GM12891 (cell line): ENCODE measurements around the gene MFNG.

ENCODE experiments used
- DNase-seq: peaks from one replicate; pipeline ENCODE4 v3.0.0; 2011; ENCODE audit warnings: low spot score; ENCODE audit not compliant: insufficient read length
- FAIRE-seq: peaks from 2 replicates; lab custom pipeline; 2011; peaks lifted over from hg19 to GRCh38; lab: Jason Lieb, UNC
- PAX5 ChIP-seq: IDR thresholded peaks from 2 replicates; pipeline ENCODE4 v1.6.1; 2011; ENCODE audit warnings: low read length, moderate library complexity, mild to moderate bottlenecking; ENCODE audit not compliant: insufficient read depth, severe bottlenecking
- POLR2A ChIP-seq: IDR thresholded peaks from 2 replicates; pipeline ENCODE4 v1.6.1; 2011; ENCODE audit warnings: low read depth, low read length, control low read depth
- POLR2AphosphoS5 ChIP-seq: IDR thresholded peaks from 2 replicates; pipeline ENCODE4 v1.6.1; 2011; ENCODE audit warnings: low read depth, low read length, control low read depth
- POU2F2 ChIP-seq: IDR thresholded peaks from 2 replicates; pipeline ENCODE4 v1.6.1; 2011; ENCODE audit warnings: low read depth, mild to moderate bottlenecking, control low read depth, low read length, moderate library complexity
- SPI1 ChIP-seq: IDR thresholded peaks from 2 replicates; pipeline ENCODE4 v1.6.1; 2011; ENCODE audit warnings: low read depth, low read length, control low read depth
- TAF1 ChIP-seq: IDR thresholded peaks from 2 replicates; pipeline ENCODE4 v1.6.1; 2011; ENCODE audit warnings: low read depth, low read length, control low read depth

Gene MFNG

GRCh38 chr22:37439347-37439746 is 46.8 kb downstream of the MFNG start:
- FAIRE-seq (no peak), DNase-seq (no peak)
- TF ChIP-seq SPI1 (no peak), PAX5 (no peak), POLR2AphosphoS5 (no peak), POLR2A (no peak), TAF1 (no peak), POU2F2 (no peak)

DNA sequence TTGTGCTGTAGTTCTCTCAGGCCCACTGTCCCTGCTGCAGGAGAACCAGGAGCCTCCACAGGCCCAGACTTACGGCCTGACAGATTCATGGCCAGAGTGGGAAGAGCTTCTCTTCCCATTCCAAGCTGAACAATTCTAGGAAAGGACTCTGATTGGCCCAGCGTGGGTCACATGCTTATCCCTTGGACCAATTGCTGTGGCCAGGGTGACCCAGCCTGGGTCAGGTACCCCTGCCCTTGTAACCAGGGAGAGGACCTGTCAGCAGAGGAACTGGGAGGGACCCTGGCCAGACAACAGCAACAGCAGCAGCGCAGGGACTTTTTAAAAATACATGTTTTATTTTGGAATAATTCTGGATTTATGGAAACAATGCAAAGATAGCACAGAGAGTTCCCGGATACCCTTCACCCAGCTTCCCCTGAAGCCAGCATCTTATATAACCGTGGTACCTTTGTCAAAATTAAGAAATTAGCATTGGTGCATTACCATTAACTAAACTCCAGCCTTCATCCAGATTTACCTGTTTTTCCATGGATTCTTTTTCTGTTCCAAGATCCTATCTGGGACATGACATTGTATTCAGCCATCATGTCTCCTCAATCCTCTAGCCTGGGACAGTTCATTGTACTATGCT is 50.1 kb downstream of the MFNG start:
- TF ChIP-seq POU2F2 = no peak
- no peak for TF ChIP-seq POLR2A
- no peak for TF ChIP-seq TAF1
- no peak for TF ChIP-seq SPI1
- no peak for TF ChIP-seq POLR2AphosphoS5
- TF ChIP-seq PAX5 = no peak
- no peak for FAIRE-seq

GRCh38 chr22:37433786-37434185 is 52.4 kb downstream of the MFNG start:
- DNase-seq = no peak
- no peak for FAIRE-seq
- no peak for TF ChIP-seq PAX5
- TF ChIP-seq POLR2AphosphoS5 = no peak
- TF ChIP-seq SPI1 = no peak
- TF ChIP-seq POLR2A = no peak
- TF ChIP-seq POU2F2 = no peak
- TF ChIP-seq TAF1 = no peak

More for the DNA sequence above, 50.1 kb downstream of the MFNG start:
- DNase-seq = no peak

DNA sequence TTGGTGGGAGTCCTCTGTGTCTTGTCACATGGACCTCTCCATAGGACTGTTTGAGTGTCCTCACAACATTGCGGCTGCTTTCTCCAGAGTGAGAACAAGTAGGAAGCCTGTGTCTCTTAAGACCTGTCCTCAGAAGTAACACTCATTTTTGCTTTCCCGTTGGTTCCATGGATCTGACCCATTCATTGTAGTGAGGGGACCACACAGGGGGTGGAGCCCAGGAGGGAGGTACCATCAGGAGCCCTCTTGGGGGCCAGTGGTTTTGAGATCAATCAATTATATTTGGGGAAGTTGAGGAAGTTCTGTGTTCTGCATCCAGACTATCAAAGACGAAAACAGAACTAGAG is 53.5 kb downstream of the MFNG start:
- TF ChIP-seq POLR2AphosphoS5 = no peak
- TF ChIP-seq POLR2A = no peak
- no peak for TF ChIP-seq SPI1
- TF ChIP-seq TAF1 = no peak
- TF ChIP-seq PAX5 = no peak
- no peak for TF ChIP-seq POU2F2
- no peak for FAIRE-seq
- DNase-seq = no peak

DNA sequence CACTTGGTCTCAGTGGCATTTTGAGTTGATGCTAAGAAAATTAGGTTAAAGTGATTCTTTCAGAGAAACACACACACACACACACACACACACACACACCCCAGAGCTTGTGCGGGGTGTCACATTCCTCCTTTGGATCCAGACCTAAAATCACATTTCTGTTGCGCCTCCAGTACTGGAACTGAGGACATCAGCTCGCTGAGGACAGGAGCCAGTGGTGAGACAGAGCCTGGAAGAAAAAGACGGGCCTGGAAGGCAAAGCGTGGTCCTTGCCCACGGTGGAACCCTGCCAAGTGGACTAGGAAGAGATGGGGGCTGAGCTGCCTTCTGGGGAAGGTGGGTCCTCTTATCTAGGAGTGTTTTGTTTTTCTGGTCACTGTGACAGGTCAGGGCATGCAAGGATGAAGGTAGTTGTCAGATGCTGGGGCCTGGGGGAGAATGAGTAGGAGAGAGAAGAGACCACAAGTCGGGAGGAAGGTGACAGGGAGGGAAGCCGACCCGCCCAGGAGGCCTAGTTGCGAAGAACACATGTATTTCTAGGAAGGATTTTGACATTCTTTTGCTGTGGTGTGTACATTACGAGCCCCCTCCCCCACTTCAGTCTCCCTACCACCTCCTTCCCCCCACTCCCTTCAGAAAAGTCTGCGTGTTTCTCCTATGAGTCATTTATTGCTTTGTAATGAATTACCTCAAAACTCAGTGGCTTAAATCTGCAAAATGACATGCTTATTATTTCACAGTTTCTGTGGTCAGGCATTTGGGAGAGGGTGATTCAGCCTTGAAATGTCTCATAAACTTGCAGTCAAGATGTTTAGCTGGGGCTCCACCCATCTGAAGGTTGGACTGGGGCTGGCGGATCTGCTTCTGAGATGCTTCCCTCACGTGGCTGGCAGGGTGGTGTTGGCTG is 54.1 kb downstream of the MFNG start:
- no peak for FAIRE-seq
- no peak for DNase-seq

GRCh38 chr22:37431366-37431765 is 54.8 kb downstream of the MFNG start:
- DNase-seq (no peak), FAIRE-seq (no peak)
- TF ChIP-seq SPI1 = no peak
- TF ChIP-seq TAF1 = no peak
- no peak for TF ChIP-seq POLR2AphosphoS5

More for the DNA sequence above, 54.1 kb downstream of the MFNG start:
- TF ChIP-seq POLR2AphosphoS5 (no peak), POU2F2 (no peak), TAF1 (no peak), PAX5 (no peak), POLR2A (no peak), SPI1 (no peak)

DNA sequence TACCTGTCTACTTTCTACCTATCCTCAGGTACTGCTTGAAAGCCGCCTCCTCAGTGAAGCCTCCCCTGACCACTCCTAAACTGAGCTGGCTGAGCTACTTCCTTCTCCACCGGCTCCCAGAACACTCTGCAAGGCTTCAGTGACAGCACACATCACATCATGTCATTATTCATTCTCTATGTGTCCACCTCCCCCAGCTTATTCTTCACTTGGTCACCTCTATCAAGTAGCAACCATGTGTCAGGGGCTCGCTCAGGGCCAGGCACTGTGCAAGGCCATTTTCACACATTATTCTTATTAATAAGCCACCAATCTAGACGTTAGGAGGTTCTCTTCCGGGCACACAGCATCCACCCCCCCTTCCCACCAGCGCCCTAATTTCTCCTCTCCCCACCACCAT is 55.2 kb downstream of the MFNG start:
- no peak for DNase-seq
- FAIRE-seq = no peak
- TF ChIP-seq POLR2AphosphoS5 (no peak), SPI1 (no peak), POU2F2 (no peak), POLR2A (no peak), PAX5 (no peak), TAF1 (no peak)

GRCh38 chr22:37428649-37429586 is 57.3 kb downstream of the MFNG start:
- peak; percentile 64 for DNase-seq
- peak; percentile 68 for FAIRE-seq
- TF ChIP-seq POLR2AphosphoS5 (no peak), PAX5 (no peak), POU2F2 (no peak), SPI1 (no peak), TAF1 (no peak), POLR2A (no peak)
